H1 (cell line): ENCODE measurements around the gene DSTN. TPM values are rescaled to one million over a fixed set of nuclear protein-coding genes. Genes with fewer than 3 reads are reported as not detected.

Source experiments
- CEBPB ChIP-seq: IDR thresholded peaks from 2 replicates; pipeline ENCODE4 v1.6.1; 2012; ENCODE audit warnings: low read depth, low read length
- CHD7 ChIP-seq: fragments of 300-600 bp; sonication (generic); IDR thresholded peaks from 2 replicates; pipeline ENCODE4 v1.7.1; 2012; ENCODE audit warnings: low read length, moderate library complexity, mild to moderate bottlenecking, inconsistent platforms; ENCODE audit not compliant: insufficient replicate concordance
- HDAC2 ChIP-seq, 2 experiments: fragments of 300-600 bp in 1 of 2; sonication (generic) in 1 of 2; IDR thresholded peaks; 2 replicates each; pipeline ENCODE4 v1.6.1; 2011 to 2012; ENCODE audit warnings: low read depth in 2 of 2, low read length in 2 of 2, mild to moderate bottlenecking in 2 of 2, moderate library complexity in 2 of 2, borderline replicate concordance in 1 of 2, inconsistent platforms in 1 of 2
- KDM4A ChIP-seq: IDR thresholded peaks from one replicate; pipeline ENCODE4 v1.7.1; 2012; ENCODE audit warnings: low read depth, mild to moderate bottlenecking, moderate library complexity, low read length, inconsistent platforms; ENCODE audit not compliant: severe bottlenecking
- POLR2A ChIP-seq, 2 experiments: IDR thresholded peaks; 1 replicate in 1 of 2; 2 replicates in 1 of 2; pipeline ENCODE4 v1.6.1; 2011; ENCODE audit warnings: low read depth in 2 of 2, low read length in 2 of 2, mild to moderate bottlenecking in 2 of 2; ENCODE audit errors: control extremely low read depth in 1 of 2
- TEAD4 ChIP-seq: IDR thresholded peaks from 2 replicates; pipeline ENCODE4 v1.6.1; 2012; ENCODE audit warnings: low read depth, low read length, inconsistent platforms, mixed read lengths
- polyA plus RNA-seq, 7 experiments: library from polyadenylated mRNA; depleted of rRNA in 3 of 7; stranded (reverse) in 5 of 7; unstranded in 2 of 7; fragments of >200 nt in 5 of 7; fragments of 200-250 nt in 2 of 7; gene quantifications; 1 replicate in 5 of 7; 2 replicates in 1 of 7; 4 replicates in 1 of 7; pipeline versions ENCODE4 v1.2.1 to v1.2.3, GENCODE V29; 2011 to 2013; ENCODE audit warnings: missing spikeins in 2 of 7, mixed read lengths in 2 of 7
- total RNA-seq: library from RNA; stranded (reverse); fragmentation: NEBNext Ultra II Directional; extraction: Animal tissue kit (Norgen Biotek cat#: 25700); gene quantifications from 2 replicates; pipeline ENCODE4 v1.2.1, GENCODE V29; 2021

The DSTN gene
- total and polyA plus RNA-seq, 2 of the 8 experiments (the other 6 are each of a cell fraction or from before 2014, with no cell fraction given), result 43.3 to 208 TPM

DNA sequence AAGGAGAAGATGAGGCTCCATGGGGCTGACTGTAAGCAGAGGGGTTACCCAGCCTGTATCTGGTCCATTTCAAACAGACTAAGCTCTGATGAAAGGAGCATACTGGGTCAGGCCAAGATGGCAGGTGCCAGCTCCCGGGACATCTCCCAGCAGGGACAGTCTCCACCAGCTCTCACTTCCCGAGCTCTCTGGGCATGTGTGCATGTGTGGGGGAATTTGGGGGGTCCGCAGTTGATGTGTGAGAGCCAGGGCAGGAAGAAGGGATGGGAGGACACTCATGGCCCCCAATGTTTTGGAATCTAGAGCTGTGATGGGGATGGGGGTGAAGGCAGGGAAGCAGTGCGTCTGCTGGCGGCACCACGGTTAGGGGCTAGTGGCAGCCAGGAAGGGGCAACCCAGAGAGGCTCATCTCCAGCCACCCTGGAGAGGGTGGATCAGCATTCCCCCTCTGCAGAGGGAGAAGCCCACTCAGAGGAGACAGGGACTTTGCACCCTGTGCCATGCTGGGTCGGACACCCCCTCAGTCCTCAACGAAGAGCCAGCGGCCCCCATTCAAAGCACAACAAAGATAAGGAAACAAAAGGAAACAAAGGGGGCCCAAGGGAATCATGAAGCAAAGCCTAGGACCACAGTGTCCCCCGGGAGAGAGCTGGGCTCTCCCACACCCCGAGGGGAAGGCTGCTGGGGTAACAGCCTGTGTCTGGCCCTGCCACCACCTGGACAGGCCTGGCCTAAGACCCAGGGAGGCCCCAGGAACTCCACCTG lies 52.4 kb downstream of the DSTN start (continued):
- no peak for TF ChIP-seq TEAD4
- no peak for TF ChIP-seq CHD7
- TF ChIP-seq CEBPB, result no peak
- TF ChIP-seq POLR2A (IDR thresholded peaks at IDR 0.05; ENCODE audit: control extremely low read depth in 1 of 2, low read depth in 2 of 2, low read length in 2 of 2), result no peak
- no peak for TF ChIP-seq KDM4A
- TF ChIP-seq HDAC2 (IDR thresholded peaks at IDR 0.05; ENCODE audit: borderline replicate concordance in 1 of 2, low read depth in 2 of 2, low read length in 2 of 2), result no peak
